HG02840 (cell line): ENCODE results near the gene MSL3.

Source experiments
- ATAC-seq: cut with Tn5 transposase; IDR thresholded peaks from one replicate; pipeline ENCODE4 v1.9.1; 2021; ENCODE audit warnings: mild to moderate bottlenecking, moderate library complexity, moderate number of reproducible peaks; ENCODE audit not compliant: unreplicated experiment, low FRiP score

The MSL3 gene

GRCh38 chrX:11757719-11758399 lies at the start of gene MSL3:
TSS of gene MSL3 (plus strand) at chrX:11758237. CDS start at chrX:11758264, 27 bp downstream.
- ATAC-seq, result peak; percentile 19

GRCh38 chrX:11722304-11722703 lies 35.7 kb upstream of the MSL3 start:
- ATAC-seq, result no peak

- no peak for ATAC-seq
These were observed 33.7 kb upstream of the MSL3 start for GRCh38 chrX:11724122-11725017.

GRCh38 chrX:11725631-11726442 lies 32.2 kb upstream of the MSL3 start:
- no peak for ATAC-seq

- no peak for ATAC-seq
These were observed 29.5 kb upstream of the MSL3 start for GRCh38 chrX:11728556-11728955.

GRCh38 chrX:11733614-11734013 lies 24.4 kb upstream of the MSL3 start:
- no peak for ATAC-seq

GRCh38 chrX:11739776-11740175 lies 18.3 kb upstream of the MSL3 start:
- ATAC-seq, result no peak

GRCh38 chrX:11740794-11741193 lies 17.2 kb upstream of the MSL3 start:
- ATAC-seq, result no peak

GRCh38 chrX:11741574-11741973 lies 16.5 kb upstream of the MSL3 start:
- ATAC-seq, result no peak

- no peak for ATAC-seq
These were observed 12.2 kb upstream of the MSL3 start for GRCh38 chrX:11745881-11746280.

GRCh38 chrX:11750046-11750445 lies 8.0 kb upstream of the MSL3 start:
- ATAC-seq, result no peak

- ATAC-seq, result no peak
These were observed 7.3 kb upstream of the MSL3 start for GRCh38 chrX:11750694-11751093.

- no peak for ATAC-seq
These were observed 6.8 kb upstream of the MSL3 start for GRCh38 chrX:11751261-11751660.

- ATAC-seq, result no peak
These were observed 4.4 kb upstream of the MSL3 start for GRCh38 chrX:11753668-11754067.

- ATAC-seq, result no peak
These were observed 2.9 kb upstream of the MSL3 start for GRCh38 chrX:11754958-11755645.

- ATAC-seq, result no peak
These were observed 2.3 kb upstream of the MSL3 start for GRCh38 chrX:11755724-11756123.

- no peak for ATAC-seq
These were observed 1.4 kb upstream of the MSL3 start for GRCh38 chrX:11756354-11757318.

GRCh38 chrX:11757397-11757718 lies 679 bp upstream of the MSL3 start:
- no peak for ATAC-seq

- peak; percentile 35 for ATAC-seq
These were observed 549 bp downstream of the MSL3 start for GRCh38 chrX:11758400-11759171.
